ENCODE data around the gene PRR19.
"Not testable (repeated sequence)": the region's sequence is repeated elsewhere in the genome, so short reads cannot be mapped to it uniquely, and the experiment has no call there.

PRR19 gene

DNA sequence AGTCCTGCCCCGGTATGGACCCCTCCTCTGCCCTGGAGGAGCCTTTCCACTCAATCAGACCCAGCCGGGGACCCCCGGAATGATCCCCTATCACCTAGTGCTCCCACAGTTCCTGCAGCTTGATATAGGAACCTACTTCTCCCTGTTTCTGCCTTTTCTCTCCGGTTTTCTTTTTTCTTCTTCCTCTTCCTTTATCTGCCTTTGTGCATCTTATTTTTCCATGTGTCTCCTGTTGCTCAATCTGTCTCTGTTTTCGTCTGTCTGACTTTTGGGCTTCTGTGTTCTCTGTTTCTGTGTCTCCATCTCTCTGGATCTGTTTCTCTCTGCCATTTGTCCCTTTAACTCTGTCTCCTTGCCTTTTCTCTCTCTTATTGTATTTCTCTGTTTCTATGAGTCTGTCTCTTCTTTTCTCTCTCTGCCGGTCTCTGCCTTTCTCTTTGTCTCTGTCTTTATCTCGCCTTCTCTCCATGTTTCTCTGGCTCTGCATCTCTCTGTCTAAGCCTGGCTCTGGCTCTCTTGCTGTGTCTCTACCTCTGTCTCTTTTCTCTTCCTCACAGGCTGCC lies 33.5 kb downstream of the PRR19 start:
- Histone ChIP-seq H3K4me1 (ENCODE audit: control insufficient read depth, low read depth, low read length) (no peaks in the 10 kb centered on the region), H3K27me3 (ENCODE audit: control insufficient read depth, insufficient read depth, low read length) (no peaks in the 10 kb centered on the region), H3K9ac (ENCODE audit: low read length) (no peak overlapping the region), H3K36me3 (ENCODE audit: control insufficient read depth, low read depth, low read length) (peaks cover 7% of the 10 kb centered on the region), H3K27ac (ENCODE audit: low read length) (no peak overlapping the region), H3K4me3 (ENCODE audit: low read length) (no peak overlapping the region), H3K9me3 (ENCODE audit: control insufficient read depth, low read depth, low read length) (no peaks in the 10 kb centered on the region)

DNA sequence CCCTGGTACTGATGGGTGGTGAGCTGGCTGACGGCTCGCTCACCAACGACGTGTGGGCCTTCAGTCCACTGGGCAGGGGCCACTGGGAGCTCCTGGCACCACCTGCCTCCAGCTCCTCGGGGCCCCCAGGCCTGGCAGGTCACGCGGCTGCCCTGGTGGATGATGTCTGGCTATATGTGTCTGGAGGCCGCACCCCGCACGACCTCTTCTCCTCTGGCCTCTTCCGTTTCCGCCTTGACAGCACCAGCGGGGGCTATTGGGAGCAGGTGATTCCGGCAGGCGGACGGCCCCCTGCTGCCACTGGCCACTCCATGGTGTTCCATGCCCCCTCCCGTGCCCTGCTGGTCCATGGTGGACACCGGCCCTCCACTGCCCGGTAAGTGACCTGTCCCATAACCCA lies 34.0 kb downstream of the PRR19 start:
- H3K36me3 ChIP-seq (ENCODE audit: control insufficient read depth, low read depth, low read length), result peaks cover 7% of the 10 kb centered on the region
- no peaks in the 10 kb centered on the region for H3K9me3 ChIP-seq (ENCODE audit: control insufficient read depth, low read depth, low read length)
- no peak overlapping the region for H3K27ac ChIP-seq (ENCODE audit: low read length)
- no peaks in the 10 kb centered on the region for H3K4me1 ChIP-seq (ENCODE audit: control insufficient read depth, low read depth, low read length)
- no peak overlapping the region for H3K4me3 ChIP-seq (ENCODE audit: low read length)
- no peak overlapping the region for H3K9ac ChIP-seq (ENCODE audit: low read length)
- no peaks in the 10 kb centered on the region for H3K27me3 ChIP-seq (ENCODE audit: control insufficient read depth, insufficient read depth, low read length)

DNA sequence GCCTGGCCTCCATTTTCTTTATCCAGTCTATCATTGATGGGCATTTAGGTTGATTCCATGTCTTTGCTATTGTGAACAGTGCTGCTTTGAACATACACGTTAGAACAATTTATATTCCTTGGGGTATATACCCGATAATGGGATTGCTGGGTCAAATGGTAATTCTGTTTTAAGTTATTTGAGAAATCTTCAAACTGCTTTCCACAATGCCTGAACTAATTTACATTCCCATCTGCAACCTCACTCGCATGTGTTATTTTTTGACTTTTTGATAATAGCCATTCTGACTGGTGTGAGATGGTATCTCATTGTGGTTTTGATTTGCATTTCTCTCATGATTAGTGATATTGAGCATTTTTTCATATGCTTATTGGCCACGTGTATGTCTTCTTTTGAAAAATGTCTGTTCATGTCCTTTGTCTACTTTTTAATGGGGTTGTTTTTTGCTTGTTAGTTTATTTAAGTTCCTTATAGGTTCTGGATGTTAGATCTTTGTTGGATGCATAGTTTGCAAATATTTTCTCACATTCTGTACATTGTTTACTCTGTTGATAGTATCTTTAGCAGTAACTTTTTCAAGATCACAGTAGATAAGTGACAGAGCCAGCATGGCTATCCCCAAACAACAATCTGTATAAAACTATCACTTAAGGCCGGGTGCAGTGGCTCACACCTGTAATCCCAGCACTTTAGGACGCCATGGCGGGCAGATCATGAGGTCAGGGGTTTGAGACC lies 37.4 kb downstream of the PRR19 start:
- not testable (repeated sequence) for H3K4me3 ChIP-seq (ENCODE audit: low read length); H3K36me3 ChIP-seq (ENCODE audit: control insufficient read depth, low read depth, low read length); H3K9me3 ChIP-seq (ENCODE audit: control insufficient read depth, low read depth, low read length); H3K4me1 ChIP-seq (ENCODE audit: control insufficient read depth, low read depth, low read length); H3K27ac ChIP-seq (ENCODE audit: low read length); H3K27me3 ChIP-seq (ENCODE audit: control insufficient read depth, insufficient read depth, low read length); H3K9ac ChIP-seq (ENCODE audit: low read length)

DNA sequence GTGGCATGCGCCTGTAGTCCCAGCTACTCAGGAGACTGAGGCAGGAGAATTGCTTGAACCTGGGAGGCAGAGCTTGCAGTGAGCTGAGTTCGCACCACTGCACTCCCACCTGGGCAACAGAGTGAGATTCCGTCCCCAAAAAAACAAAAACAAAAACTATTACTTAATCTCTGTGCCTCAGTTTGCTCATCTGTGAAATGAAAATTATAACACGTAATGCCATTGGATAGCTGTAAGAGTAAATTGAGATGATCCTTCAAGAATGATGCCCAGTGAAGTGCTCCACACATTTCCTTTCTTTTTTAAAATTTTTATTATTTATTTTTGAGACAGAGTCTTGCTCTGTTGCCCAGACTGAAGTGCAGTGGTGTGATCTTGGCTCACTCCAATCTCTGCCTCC lies 38.0 kb downstream of the PRR19 start:
- not testable (repeated sequence) for H3K4me1 ChIP-seq (ENCODE audit: control insufficient read depth, low read depth, low read length); H3K36me3 ChIP-seq (ENCODE audit: control insufficient read depth, low read depth, low read length); H3K27ac ChIP-seq (ENCODE audit: low read length); H3K9ac ChIP-seq (ENCODE audit: low read length); H3K27me3 ChIP-seq (ENCODE audit: control insufficient read depth, insufficient read depth, low read length); H3K4me3 ChIP-seq (ENCODE audit: low read length); H3K9me3 ChIP-seq (ENCODE audit: control insufficient read depth, low read depth, low read length)

DNA sequence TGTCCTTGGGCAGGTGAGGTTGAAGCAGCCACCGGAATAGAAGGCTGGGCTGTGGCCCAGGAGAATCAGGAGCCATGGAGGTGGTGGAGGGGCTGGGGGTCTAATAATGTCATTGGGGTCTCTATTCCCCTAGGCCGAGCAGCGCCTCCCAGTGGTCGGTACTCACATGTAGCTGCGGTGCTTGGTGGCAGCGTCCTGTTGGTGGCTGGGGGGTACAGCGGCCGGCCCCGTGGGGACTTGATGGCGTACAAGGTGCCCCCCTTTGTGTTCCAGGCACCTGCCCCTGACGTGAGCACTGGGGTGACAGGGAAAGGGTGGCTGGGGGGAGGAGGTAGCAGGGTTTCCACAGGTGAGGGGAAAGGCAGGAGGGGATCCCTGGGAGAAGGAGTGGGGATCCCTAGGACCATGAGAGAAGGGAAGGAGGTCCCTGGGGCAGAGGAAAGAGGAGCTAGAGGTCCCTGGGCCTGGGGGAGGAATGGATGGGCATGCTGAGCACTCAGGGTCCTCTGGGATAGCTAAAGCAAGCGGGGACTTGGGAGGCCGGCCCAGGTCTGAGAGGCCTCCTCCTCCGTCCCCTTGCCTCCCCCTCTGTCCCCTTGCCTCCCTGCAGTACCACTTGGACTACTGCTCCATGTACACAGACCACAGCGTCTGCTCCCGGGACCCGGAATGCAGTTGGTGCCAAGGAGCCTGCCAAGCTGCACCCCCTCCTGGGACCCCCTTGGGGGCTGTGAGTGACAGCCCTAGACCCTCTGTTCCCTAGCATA lies 41.6 kb downstream of the PRR19 start:
- H3K4me1 ChIP-seq (ENCODE audit: control insufficient read depth, low read depth, low read length), result no peaks in the 10 kb centered on the region
- no peak overlapping the region for H3K9ac ChIP-seq (ENCODE audit: low read length)
- no peaks in the 10 kb centered on the region for H3K36me3 ChIP-seq (ENCODE audit: control insufficient read depth, low read depth, low read length)
- H3K27me3 ChIP-seq (ENCODE audit: control insufficient read depth, insufficient read depth, low read length), result no peaks in the 10 kb centered on the region
- H3K4me3 ChIP-seq (ENCODE audit: low read length), result no peak overlapping the region
- no peaks in the 10 kb centered on the region for H3K9me3 ChIP-seq (ENCODE audit: control insufficient read depth, low read depth, low read length)
- H3K27ac ChIP-seq (ENCODE audit: low read length), result no peak overlapping the region

DNA sequence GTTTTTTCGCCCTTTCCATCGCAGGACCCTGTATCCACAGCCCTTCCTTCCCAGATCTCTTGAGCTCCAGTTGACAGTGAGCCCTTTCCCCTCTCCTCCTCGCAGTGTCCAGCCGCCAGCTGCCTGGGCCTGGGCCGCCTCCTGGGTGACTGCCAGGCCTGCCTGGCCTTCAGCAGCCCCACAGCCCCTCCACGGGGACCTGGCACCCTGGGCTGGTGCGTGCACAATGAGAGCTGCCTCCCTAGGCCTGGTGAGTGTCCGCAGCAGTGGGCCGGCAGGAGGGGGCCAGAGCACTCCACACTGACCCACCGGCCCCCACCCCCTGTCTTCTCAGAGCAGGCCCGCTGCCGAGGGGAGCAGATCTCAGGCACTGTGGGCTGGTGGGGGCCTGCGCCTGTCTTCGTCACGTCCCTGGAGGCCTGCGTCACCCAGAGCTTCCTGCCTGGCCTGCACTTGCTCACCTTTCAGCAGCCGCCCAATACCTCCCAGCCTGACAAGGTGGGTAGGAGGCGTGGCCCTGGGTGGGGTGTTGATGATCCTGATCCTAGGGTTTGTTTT lies 42.5 kb downstream of the PRR19 start:
- H3K36me3 ChIP-seq (ENCODE audit: control insufficient read depth, low read depth, low read length), result no peaks in the 10 kb centered on the region
- H3K27ac ChIP-seq (ENCODE audit: low read length), result no peak overlapping the region
- H3K4me1 ChIP-seq (ENCODE audit: control insufficient read depth, low read depth, low read length), result no peaks in the 10 kb centered on the region
- no peak overlapping the region for H3K4me3 ChIP-seq (ENCODE audit: low read length)
- no peaks in the 10 kb centered on the region for H3K9me3 ChIP-seq (ENCODE audit: control insufficient read depth, low read depth, low read length)
- H3K27me3 ChIP-seq (ENCODE audit: control insufficient read depth, insufficient read depth, low read length), result no peaks in the 10 kb centered on the region
- no peak overlapping the region for H3K9ac ChIP-seq (ENCODE audit: low read length)

DNA sequence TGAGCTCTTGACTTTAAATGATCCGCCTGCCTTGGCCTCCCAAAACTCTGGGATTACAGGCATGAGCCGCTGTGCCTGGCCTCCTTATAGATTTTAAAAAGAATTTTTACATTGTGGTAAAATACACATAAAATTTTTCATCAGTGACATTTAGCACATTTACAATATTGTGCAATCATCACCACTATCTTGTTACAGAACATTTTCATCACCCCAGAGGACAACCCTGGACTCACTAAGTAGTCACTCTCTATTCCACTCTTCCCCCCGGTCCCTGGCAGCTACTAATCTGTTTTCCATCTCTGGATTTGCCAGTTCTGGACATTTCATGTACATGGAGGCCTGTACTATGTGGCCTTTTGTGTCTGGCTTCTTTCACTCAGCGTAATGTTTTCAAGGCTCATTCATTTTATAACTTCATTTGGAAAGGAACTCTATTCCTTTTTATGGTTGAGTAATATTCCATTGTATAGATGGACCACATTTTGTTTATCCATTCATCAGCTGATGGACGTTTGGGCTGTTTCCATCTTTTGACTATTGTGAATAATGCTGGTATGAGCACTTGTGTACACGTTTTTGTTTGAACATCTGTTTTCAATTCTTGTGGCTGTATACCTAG lies 43.4 kb downstream of the PRR19 start:
- Histone ChIP-seq H3K36me3 (ENCODE audit: control insufficient read depth, low read depth, low read length) (no peaks in the 10 kb centered on the region), H3K9me3 (ENCODE audit: control insufficient read depth, low read depth, low read length) (no peaks in the 10 kb centered on the region), H3K4me3 (ENCODE audit: low read length) (no peak overlapping the region), H3K27me3 (ENCODE audit: control insufficient read depth, insufficient read depth, low read length) (no peaks in the 10 kb centered on the region), H3K9ac (ENCODE audit: low read length) (no peak overlapping the region), H3K4me1 (ENCODE audit: control insufficient read depth, low read depth, low read length) (no peaks in the 10 kb centered on the region), H3K27ac (ENCODE audit: low read length) (no peak overlapping the region)

DNA sequence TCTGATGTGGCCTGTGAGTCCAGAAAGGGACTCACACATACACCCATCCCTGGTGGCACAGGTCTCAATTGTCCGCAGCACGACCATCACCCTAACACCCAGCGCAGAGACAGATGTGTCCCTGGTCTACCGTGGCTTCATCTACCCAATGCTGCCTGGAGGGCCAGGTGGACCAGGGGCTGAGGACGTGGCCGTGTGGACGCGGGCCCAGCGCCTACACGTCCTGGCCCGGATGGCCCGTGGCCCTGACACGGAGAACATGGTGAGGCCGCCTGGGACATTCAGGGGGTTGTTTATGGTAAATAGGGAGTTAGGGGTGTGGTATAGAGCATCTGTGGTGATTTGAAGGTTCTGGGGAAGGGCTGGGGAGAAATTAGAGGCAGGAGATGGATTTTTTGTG lies 46.3 kb downstream of the PRR19 start:
- no peak overlapping the region for H3K27ac ChIP-seq (ENCODE audit: low read length)
- no peaks in the 10 kb centered on the region for H3K27me3 ChIP-seq (ENCODE audit: control insufficient read depth, insufficient read depth, low read length)
- H3K9ac ChIP-seq (ENCODE audit: low read length), result no peak overlapping the region
- H3K4me1 ChIP-seq (ENCODE audit: control insufficient read depth, low read depth, low read length), result no peaks in the 10 kb centered on the region
- H3K9me3 ChIP-seq (ENCODE audit: control insufficient read depth, low read depth, low read length), result no peaks in the 10 kb centered on the region
- no peak overlapping the region for H3K4me3 ChIP-seq (ENCODE audit: low read length)
- peaks cover 3% of the 10 kb centered on the region for H3K36me3 ChIP-seq (ENCODE audit: control insufficient read depth, low read depth, low read length)

DNA sequence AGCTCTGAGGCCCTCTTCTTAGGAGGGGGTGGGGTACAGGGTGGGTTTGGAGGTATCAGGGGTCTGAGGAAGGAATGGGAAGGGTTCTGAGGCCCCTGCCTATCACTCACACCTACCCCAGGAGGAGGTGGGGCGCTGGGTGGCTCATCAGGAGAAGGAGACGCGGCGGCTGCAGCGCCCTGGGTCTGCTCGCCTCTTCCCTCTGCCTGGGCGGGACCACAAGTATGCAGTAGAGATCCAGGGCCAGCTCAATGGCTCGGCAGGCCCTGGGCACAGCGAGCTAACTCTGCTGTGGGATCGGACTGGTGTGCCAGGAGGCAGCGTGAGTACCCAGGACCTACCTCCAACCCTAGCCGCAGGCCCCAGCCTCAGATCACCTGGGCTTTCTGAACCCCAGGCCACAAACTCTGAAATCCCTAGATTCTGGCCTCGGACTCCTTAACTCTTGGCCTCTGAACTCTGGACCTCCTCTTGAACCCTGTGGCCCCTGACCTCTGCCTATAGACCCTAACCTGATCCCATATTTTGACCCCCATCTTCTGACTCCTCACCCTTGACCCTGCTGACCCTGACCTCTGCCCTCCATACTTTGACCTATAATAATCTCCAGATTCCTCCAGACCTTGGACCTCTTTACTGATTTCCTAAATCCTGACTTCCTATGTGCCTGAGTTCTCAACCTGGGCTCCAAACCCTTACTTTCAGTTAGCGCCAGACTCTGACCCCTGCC lies 47.6 kb downstream of the PRR19 start:
- no peak overlapping the region for H3K27ac ChIP-seq (ENCODE audit: low read length)
- no peaks in the 10 kb centered on the region for H3K27me3 ChIP-seq (ENCODE audit: control insufficient read depth, insufficient read depth, low read length)
- H3K36me3 ChIP-seq (ENCODE audit: control insufficient read depth, low read depth, low read length), result peaks cover 3% of the 10 kb centered on the region
- no peak overlapping the region for H3K4me3 ChIP-seq (ENCODE audit: low read length)
- H3K9ac ChIP-seq (ENCODE audit: low read length), result no peak overlapping the region
- H3K9me3 ChIP-seq (ENCODE audit: control insufficient read depth, low read depth, low read length), result no peaks in the 10 kb centered on the region
- H3K4me1 ChIP-seq (ENCODE audit: control insufficient read depth, low read depth, low read length), result no peaks in the 10 kb centered on the region

DNA sequence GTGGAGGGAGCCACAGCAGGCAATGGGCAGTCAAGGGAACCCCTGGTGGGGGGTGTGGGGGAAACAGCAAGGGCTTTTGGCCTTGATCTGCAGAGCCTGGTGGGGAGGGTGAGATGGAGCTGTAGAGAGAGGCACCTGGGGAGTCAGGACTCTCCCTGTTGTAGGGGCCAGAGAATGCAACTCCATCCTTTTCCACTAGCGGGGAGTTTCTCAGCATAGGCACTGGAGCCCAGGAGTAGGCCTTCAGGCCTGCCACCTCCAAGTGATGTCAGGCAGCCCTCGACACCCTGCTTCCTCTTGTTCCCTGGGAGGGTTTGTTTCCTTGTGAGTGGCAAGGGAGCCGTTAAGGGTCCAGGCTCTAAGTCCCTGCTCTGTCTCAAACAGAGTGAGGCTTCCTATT lies 48.5 kb downstream of the PRR19 start:
- no peak overlapping the region for H3K27ac ChIP-seq (ENCODE audit: low read length)
- H3K27me3 ChIP-seq (ENCODE audit: control insufficient read depth, insufficient read depth, low read length), result no peaks in the 10 kb centered on the region
- no peak overlapping the region for H3K4me3 ChIP-seq (ENCODE audit: low read length)
- H3K9me3 ChIP-seq (ENCODE audit: control insufficient read depth, low read depth, low read length), result no peaks in the 10 kb centered on the region
- H3K4me1 ChIP-seq (ENCODE audit: control insufficient read depth, low read depth, low read length), result no peaks in the 10 kb centered on the region
- H3K9ac ChIP-seq (ENCODE audit: low read length), result no peak overlapping the region
- H3K36me3 ChIP-seq (ENCODE audit: control insufficient read depth, low read depth, low read length), result peaks cover 3% of the 10 kb centered on the region
